SK-N-MC (cell line): ENCODE measurements around the gene VSTM5.

Source experiments
- EZH2 ChIP-seq: fragments of 200-600 bp; sonication (generic); IDR thresholded peaks from one replicate; pipeline ENCODE4 v1.6.1; 2017; ENCODE audit warnings: antibody characterized with exemption
- FOXP2 ChIP-seq: optimal IDR thresholded peaks from 2 replicates; pipeline ENCODE3; 2011; ENCODE audit warnings: mild to moderate bottlenecking, moderate library complexity; ENCODE audit not compliant: insufficient read depth; ENCODE audit errors: extremely low read length, control extremely low read depth

DNA sequence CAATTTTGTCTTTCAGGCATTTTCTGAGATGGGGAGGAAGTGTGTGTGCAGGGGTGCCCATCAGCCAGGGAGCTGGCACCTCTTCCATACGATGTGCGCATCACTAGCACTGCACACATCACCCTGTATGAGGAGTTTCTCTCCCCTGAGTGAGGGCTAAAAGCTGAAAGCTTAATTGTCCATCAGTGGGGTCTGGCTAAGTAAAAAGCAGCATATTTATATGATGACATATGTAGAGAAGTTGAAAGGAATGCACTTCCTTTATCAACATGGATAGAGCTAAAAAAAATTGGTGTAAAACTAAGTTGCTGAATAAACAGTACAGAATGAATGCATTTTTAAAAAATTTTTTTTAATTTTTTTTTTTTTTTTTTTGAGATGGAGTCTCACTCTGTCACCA, 4.0 kb downstream of the VSTM5 start:
- no peak for TF ChIP-seq FOXP2
- no peak for TF ChIP-seq EZH2
